Stimulated activated CD4-positive, alpha-beta T cell treated with anti-CD3 and anti-CD28 coated beads, Interleukin-1b, Interleukin-23, amount 100 ng/mL, for 1 hour (primary cell): ENCODE data around the gene APOL1.
"Not testable (repeated sequence)": the region's sequence is repeated elsewhere in the genome, so short reads cannot be mapped to it uniquely, and the experiment has no call there.

Experiments
- DNase-seq, 2 donors: peaks; one replicate each; pipeline ENCODE4 v3.0.0-alpha.2; 2020; ENCODE audit warnings: low read depth in 2 of 2

The APOL1 gene

GRCh38 chr22:36267058-36267457 is 14.1 kb downstream of the APOL1 start:
- no peak for DNase-seq

- DNase-seq: no peak
Observed at GRCh38 chr22:36267896-36268485, 15.1 kb downstream of the APOL1 start.

DNA sequence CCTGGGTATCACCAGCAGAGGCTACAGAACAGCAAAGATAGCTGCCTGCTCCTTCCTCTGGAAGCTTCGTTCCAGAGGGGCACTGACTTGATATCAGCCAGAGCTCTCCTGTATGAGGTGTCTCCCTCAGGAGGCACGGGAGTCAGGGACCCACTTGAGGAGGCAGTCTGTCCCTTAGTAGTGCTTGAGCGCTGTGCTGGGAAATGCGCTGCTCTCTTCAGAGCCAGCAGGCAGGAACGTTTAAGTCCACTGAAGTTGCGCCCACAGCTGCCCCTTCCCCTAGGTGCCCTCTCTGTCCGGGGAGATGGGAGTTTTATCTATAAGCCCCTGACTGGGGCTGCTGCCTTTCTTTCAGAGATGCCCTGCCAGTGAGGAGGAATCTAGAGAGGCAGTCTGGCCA is 18.3 kb downstream of the APOL1 start:
- DNase-seq: not testable (repeated sequence)

DNA sequence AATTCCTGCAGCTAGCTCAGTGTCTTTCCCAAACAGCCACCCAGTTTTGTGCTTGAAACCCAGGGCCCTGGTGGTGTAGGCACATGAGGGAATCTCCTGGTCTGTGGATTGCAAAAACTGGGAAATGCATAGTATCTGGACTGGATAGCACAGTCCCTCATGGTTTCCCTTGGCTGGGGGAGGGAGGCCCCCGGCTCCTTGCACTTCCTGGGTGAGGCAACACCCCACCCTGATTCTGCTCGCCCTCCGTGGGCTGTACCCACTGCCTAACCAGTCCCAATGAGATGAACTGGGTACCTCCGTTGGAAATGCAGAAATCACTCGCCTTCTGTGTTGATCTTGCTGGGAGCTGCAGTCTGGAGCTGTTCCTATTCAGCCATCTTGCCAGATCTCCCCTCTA is 19.0 kb downstream of the APOL1 start:
- DNase-seq: not testable (repeated sequence)

- DNase-seq: no peak
Observed at GRCh38 chr22:36274531-36274930, 21.6 kb downstream of the APOL1 start.

DNA sequence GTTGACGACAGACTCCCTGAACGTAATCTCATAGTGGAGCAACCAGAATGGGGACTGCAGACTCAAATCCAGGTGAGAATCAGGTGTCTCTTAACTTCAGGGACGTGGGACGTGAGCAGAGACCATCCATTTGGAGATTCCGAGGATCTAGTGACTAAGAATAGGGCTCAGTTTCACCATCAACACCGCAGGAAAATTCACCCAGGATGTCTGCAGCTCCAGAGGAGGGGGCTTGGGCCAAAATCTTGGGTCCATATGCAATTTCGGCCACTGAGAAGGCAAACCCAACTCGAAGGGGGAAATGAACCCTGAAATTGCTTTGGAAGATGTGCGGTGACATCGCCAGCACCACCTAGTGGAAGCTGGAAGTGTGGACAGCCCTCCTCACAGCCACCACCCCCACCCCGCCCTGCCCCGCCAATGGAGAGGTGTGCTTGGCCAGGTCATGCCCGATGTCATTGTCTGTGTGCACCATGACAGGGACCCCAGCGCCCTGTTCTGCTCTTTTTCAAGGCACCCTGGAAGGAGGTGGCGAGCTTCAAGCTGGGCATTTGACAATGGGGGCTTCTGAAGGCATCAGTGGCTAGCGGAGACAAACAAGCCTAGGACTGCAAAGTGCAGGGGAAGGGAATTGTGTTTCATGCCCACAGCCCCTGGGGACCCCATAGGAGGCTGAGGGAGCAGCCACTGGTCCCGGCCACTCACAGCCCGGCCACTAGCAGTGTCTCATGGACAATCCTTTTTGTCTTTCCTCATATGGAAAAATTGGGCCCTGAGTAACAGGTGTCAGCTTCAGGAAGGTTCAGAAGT is 24.8 kb downstream of the APOL1 start:
- peak in 1 of 2 donors; percentile 32 for DNase-seq

DNA sequence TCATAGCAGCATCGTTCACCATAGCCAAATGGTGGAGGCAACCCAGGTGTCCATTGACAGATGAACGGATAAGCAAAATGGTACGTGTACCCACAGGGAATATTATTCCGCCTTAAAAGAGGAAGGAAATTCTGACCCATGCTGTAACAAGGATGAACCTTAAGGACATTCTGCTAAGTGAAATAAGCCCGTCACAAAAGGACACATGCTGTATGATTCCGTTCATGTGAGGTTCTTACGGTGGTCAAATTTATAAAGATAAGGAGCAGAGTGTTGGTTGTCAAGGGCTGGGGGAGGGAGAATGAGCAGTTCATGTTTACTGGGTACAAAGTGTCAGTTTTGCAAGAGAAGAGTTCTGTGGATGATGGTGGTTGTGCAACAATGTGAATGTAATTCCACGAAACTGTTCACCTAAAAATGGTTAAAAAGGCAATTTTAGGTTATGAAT is 26.3 kb downstream of the APOL1 start:
- no peak for DNase-seq

GRCh38 chr22:36280379-36280778 is 27.4 kb downstream of the APOL1 start:
- no peak for DNase-seq

DNA sequence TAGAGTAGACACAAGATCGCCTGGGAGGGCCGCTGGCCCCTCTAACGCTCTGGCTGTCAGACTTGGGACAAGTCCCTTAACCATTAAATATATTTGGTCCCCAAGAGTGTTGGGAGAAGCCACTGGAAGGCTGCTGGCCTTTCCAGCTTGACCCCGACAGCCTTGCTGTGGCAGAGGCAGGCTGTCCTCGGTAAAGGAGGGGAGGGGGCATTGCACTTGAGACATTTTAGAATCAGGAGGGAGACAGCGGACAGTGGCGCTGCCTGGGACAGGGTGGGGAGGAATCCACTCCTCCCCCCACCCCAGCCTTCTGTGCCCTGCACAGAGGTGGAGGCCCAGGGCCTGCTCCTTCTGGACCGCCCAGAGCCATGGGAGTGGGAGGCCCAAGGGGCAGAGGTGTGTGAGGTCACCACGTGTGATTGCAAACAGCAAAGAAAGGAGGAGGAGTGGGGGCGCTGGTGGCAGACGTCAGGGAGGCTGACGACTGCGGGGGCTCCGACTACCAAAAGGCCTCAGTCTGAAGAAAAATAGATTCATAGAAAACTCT is 28.9 kb downstream of the APOL1 start:
- no peak for DNase-seq

DNA sequence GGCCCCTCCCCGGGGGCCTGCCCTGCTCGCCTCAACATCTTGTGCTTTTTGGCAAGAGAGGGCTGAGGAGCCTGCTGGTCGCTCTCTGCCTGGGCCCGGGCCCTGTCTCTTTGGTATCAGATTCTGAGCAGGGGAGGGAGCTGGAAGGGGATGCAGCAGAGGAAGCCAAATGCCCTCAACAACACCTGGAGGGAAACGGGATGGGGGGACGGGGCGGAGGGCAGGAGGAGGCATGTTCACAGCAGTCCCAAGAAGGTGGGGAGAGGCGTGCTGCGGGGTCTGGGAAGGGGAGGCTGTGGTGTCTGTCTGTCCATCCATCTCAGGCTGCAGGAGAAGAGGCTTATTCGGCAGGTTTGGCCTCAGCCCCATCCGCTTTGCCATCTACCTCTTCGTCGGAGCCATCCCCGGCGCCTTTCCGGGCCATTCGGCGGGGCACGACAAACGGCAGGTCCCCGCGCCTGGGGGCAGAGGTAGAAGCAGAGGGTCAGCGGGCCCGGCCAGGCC is 29.4 kb downstream of the APOL1 start:
- no peak for DNase-seq

DNA sequence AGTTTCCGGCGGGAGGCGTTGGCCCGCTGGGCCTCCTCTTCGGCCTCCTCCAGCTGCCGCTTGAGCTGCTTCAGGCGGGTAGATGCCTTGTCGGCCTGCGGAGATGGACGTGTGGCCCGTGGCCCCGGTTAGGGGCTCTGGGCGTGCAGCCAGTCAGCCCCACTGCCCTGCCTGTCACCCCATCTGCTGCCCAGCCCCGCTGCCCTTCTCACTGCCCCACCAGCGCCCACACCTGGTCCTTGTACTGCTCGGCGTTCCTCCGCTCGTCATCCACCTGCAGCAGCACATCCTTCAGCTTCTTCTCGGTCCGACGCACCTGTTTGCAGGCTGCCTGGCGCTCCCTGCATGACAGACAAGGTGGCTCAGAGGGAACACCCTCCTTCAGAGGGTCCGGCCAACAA is 31.2 kb downstream of the APOL1 start:
- DNase-seq: no peak

DNA sequence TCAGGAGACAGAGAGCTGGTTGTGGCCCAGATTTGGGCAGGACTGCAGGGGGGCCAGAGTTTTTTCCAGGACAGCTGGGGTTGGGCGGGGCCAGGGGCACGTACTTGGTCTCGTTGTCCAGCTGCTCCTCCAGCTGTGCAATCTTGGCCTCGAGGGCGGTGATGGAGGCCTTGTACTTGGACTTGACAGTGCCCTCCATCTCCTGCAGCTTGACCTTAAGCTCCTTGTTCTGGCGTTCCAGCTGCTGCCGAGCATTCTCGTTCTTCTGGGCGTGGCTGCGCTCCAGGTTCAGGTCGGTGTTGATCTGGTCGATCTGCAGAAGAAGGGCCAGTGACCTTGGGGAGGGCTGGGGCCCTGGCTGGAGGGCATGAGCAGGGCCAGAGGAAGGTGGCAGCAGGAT is 32.1 kb downstream of the APOL1 start:
- no peak for DNase-seq

DNA sequence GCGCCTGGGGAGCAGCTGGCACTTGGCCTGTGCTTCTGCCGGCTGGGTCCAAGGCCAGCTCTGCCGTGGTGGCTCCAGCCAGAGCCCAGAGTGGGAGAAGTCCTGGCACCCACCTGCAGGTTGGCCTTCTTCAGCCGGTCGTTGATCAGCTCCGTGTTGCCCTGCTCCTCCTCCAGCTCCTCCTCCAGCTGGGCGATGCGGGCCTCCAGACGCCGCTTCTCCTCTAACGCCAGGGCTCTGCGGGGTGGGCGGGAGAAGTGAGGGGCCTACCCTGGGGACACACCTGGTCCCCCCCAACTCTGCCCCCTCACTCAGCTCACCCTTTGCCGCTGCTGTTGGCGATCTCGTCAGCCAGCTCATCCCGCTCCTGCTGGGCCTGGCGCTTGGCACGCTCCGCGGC is 32.6 kb downstream of the APOL1 start:
- DNase-seq: no peak

- DNase-seq: peak; percentile 28 to 61
Observed at GRCh38 chr22:36286096-36286957, 33.4 kb downstream of the APOL1 start.

DNA sequence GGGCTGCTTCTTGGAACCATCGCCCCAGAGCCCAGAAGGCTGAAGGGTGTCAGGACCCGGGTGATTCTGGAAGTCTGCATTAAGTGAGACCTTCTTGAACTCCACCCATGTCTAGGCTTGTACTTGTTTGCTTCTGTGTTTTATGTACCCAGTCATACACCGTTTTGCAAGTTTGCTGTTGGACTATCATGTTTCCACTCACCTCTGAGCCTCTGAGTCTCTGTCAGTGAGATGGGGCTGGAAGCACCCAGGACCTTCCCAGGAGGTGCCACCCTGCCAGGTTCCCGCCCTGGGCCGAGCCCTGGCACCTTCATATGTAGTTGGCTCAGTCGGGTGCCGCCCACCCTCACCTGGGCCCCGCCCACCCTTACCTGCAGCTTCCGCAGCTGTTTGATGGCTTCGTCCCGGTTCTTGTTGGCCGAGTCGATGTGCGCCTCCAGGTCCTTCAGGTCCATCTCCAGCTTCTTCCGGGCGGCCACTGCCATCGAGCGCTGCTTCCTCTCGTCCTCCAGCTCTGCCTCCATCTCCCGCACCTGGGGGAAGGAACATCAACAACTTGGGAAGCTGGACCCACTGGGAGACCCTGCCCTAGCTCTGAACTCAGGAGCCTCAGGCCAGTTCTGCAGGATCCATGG is 35.1 kb downstream of the APOL1 start:
- no peak for DNase-seq

- DNase-seq: no peak
Observed at GRCh38 chr22:36288571-36289405, 35.9 kb downstream of the APOL1 start.

GRCh38 chr22:36289406-36289870 is 36.5 kb downstream of the APOL1 start:
- DNase-seq: no peak

- peak in 1 of 2 donors; percentile 17 for DNase-seq
Observed at GRCh38 chr22:36289948-36290371, 37.0 kb downstream of the APOL1 start.

GRCh38 chr22:36290391-36291075 is 37.6 kb downstream of the APOL1 start:
- not testable (repeated sequence) for DNase-seq
